Measurements from ENCODE around the gene XYLT1. TPM values are rescaled to one million over a fixed set of nuclear protein-coding genes. Genes with fewer than 3 reads are reported as not detected.

The XYLT1 gene
- total and polyA plus RNA-seq, 2 of the 8 experiments (the other 6 are each of a cell fraction or from before 2014, with no cell fraction given), result 6.6 to 25.4 TPM

DNA sequence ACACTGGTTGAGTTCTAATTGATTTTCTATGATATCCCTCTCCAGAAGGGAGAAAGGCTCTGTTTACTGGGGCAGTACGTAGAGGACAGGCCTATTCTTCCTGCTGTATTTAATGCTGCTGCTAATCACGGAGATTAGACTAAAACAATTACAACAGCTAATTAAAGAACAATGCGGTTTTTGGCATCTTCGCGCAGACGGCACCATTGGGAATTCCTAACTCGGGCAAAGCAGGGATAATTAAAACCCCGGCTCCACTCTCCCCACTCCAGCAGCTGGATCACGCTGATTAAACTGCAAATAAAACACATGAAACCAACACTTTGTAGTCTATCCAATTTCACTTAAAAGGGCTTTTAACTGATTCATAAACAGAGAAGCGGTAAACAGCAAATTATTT lies 147.6 kb downstream of the XYLT1 start:
- H2AFZ ChIP-seq (ENCODE audit: low read length), result no peak overlapping the region
- POLR2A ChIA-PET (ENCODE audit: partially characterized antibody), result no interaction called here
- peaks cover 0 to 2% (median 0%) of the 10 kb centered on the region in 4 experiments; a peak in 2 of 7 replicates for H3K4me1 ChIP-seq (replicated peaks in 1 of 4; ENCODE audit: control insufficient read depth in 3 of 4, insufficient read depth in 4 of 4, low read length in 3 of 4)
- H2BK12ac ChIP-seq (ENCODE audit: low read depth, low read length), result no peak overlapping the region
- H3K79me1 ChIP-seq (ENCODE audit: low read depth, low read length), result peaks cover 2% of the 10 kb centered on the region; the same call in 1 of the 2 replicates
- H2AK5ac ChIP-seq (ENCODE audit: low read depth, low read length), result no peak overlapping the region
- FAIRE-seq (no peak), DNase-seq (ENCODE audit: low read depth in 1 of 2, low spot score in 2 of 2) (no peak)
- no peak overlapping the region for H3K4me2 ChIP-seq (ENCODE audit: insufficient read depth in 1 of 2, low read depth in 2 of 2, low read length in 2 of 2)
- H3K27me3 ChIP-seq (replicated peaks in 1 of 4; ENCODE audit: control insufficient read depth in 3 of 4, extremely low read depth in 1 of 4, insufficient read depth in 3 of 4, low read length in 3 of 4), result no peaks in the 10 kb centered on the region
- H2BK120ac ChIP-seq (replicated peaks; ENCODE audit: low read depth, low read length), result no peak overlapping the region
- no peak overlapping the region for H3K23ac ChIP-seq (ENCODE audit: insufficient read length)
- no peaks in the 10 kb centered on the region for H3K23me2 ChIP-seq (ENCODE audit: low read depth, low read length)
- no peak overlapping the region; the same call in 1 of the 2 replicates for H2BK15ac ChIP-seq (ENCODE audit: low read length)
- no peak overlapping the region for H3K27ac ChIP-seq (ENCODE audit: low read depth, low read length)
- H3K9me3 ChIP-seq (ENCODE audit: insufficient read depth in 2 of 2, low read depth in 1 of 2, low read length in 1 of 2), result no peaks in the 10 kb centered on the region
- WGBS, 2 experiments (ENCODE audit: extremely low coverage in 1 of 2, insufficient coverage in 1 of 2, insufficient read length in 1 of 2, insufficient replicate concordance in 2 of 2, low coverage in 1 of 2, low lambda C conversion rate in 2 of 2, missing lambda C conversion rate in 1 of 2), result 84% methylated on average over 10 of the region's 10 CpGs; no CpG with 5 or more reads in 1 of the 2 experiments
- no peak overlapping the region for H2BK5ac ChIP-seq (ENCODE audit: low read depth, low read length)
- CTCF ChIA-PET (ENCODE audit: partially characterized antibody), result interaction anchor here (0.7 to 1.8 kb wide), 4 partner anchors 10 to 226 kb away, joined by 3 to 8 read pairs (median 3); no protein-coding TSS in a partner anchor
- H3K18ac ChIP-seq (ENCODE audit: extremely low read depth, low read length), result no peak overlapping the region
- H2BK20ac ChIP-seq (ENCODE audit: low read length), result no peak overlapping the region
- H4K5ac ChIP-seq (ENCODE audit: insufficient read length, low read depth, low read length), result no peak overlapping the region
- H3K56ac ChIP-seq (replicated peaks; ENCODE audit: insufficient read length, low read depth, low read length), result no peak overlapping the region
- H3K14ac ChIP-seq (ENCODE audit: insufficient read length), result no peak overlapping the region
- H3K36me3 ChIP-seq (ENCODE audit: control insufficient read depth in 2 of 4, insufficient read depth in 4 of 4, low read length in 3 of 4), result no peaks in the 10 kb centered on the region
- H4K91ac ChIP-seq (replicated peaks; ENCODE audit: insufficient read length, low read length), result no peak overlapping the region
- no peaks in the 10 kb centered on the region for H4K20me1 ChIP-seq (replicated peaks in 1 of 2; ENCODE audit: control insufficient read depth in 1 of 2, insufficient read depth in 2 of 2, low read length in 2 of 2)
- H3K4me3 ChIP-seq (ENCODE audit: extremely low read depth in 1 of 4, insufficient read depth in 2 of 4, low read depth in 3 of 4, low read length in 4 of 4), result no peak overlapping the region
- no peak overlapping the region for H4K8ac ChIP-seq (ENCODE audit: extremely low read depth, insufficient read depth, low read length)
- TF ChIP-seq, protein P1, sequence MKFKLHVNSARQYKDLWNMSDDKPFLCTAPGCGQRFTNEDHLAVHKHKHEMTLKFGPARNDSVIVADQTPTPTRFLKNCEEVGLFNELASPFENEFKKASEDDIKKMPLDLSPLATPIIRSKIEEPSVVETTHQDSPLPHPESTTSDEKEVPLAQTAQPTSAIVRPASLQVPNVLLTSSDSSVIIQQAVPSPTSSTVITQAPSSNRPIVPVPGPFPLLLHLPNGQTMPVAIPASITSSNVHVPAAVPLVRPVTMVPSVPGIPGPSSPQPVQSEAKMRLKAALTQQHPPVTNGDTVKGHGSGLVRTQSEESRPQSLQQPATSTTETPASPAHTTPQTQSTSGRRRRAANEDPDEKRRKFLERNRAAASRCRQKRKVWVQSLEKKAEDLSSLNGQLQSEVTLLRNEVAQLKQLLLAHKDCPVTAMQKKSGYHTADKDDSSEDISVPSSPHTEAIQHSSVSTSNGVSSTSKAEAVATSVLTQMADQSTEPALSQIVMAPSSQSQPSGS (IDR thresholded peaks at IDR 0.05; ENCODE audit: low read length), result no peak
- TF ChIP-seq CTBP2 (IDR thresholded peaks at IDR 0.05; ENCODE audit: borderline replicate concordance, insufficient read depth, insufficient read length, low read length) (no peak), NANOG (IDR thresholded peaks at IDR 0.05; ENCODE audit: insufficient read depth, low read depth, low read length, poor library complexity, severe bottlenecking) (no peak), SP1 (IDR thresholded peaks at IDR 0.05; ENCODE audit: low read depth, low read length) (no peak), YY1 (IDR thresholded peaks at IDR 0.05; ENCODE audit: low read depth, low read length) (no peak), RBBP5 (IDR thresholded peaks at IDR 0.05; ENCODE audit: borderline replicate concordance, low read depth, low read length) (no peak), POLR2A (IDR thresholded peaks at IDR 0.05; ENCODE audit: control extremely low read depth in 1 of 2, low read depth in 2 of 2, low read length in 2 of 2) (no peak), RAD21 (IDR thresholded peaks at IDR 0.05 in 1 of 2, conservative IDR thresholded peaks at IDR 0.05 in 1 of 2; ENCODE audit: low read depth in 2 of 2, low read length in 2 of 2) (no peak), SIX5 (IDR thresholded peaks at IDR 0.05; ENCODE audit: low read depth, low read length) (no peak), CBX8 (IDR thresholded peaks at IDR 0.05; ENCODE audit: borderline replicate concordance, low read depth, low read length) (no peak), BCL11A (IDR thresholded peaks at IDR 0.05; ENCODE audit: low read depth in 2 of 2, low read length in 2 of 2) (no peak)
- H3K9ac ChIP-seq (replicated peaks in 1 of 4; ENCODE audit: extremely low read depth in 1 of 4, low read depth in 3 of 4, low read length in 3 of 4), result no peak overlapping the region
- H3K4ac ChIP-seq (replicated peaks; ENCODE audit: insufficient read length, low read depth, low read length), result no peak overlapping the region
- H3K79me2 ChIP-seq (ENCODE audit: control insufficient read depth in 1 of 2, insufficient read depth in 2 of 2, low read length in 2 of 2), result peaks cover 0 to 11% of the 10 kb centered on the region in 2 experiments; a peak in 1 of 4 replicates

All from H1 (cell line).